HEK293 (cell line): ENCODE measurements around the gene TRAF5.
A peak's percentile ranks its signal among the peaks of the same experiment; 100 is the strongest.

Experiments used
- CTCF ChIA-PET: fragments of 350-600 bp; formaldehyde crosslinking; extraction: SDS; loops from one replicate; lab custom pipeline; 2021; ENCODE audit warnings: antibody characterized with exemption; lab: Yijun Ruan, JAX
- POLR2A ChIA-PET: fragments of 300-600 bp; formaldehyde crosslinking; extraction: SDS; loops from one replicate; lab custom pipeline; 2020; ENCODE audit warnings: antibody characterized with exemption, inconsistent platforms; lab: Yijun Ruan, JAX
- H3K27ac ChIP-seq: fragments of 200-500 bp; sonication (Bioruptor generic); 2 replicates; pipeline ENCODE4 v1.5.1; 2014; ENCODE audit warnings: low read depth, low read length, control low read depth, inconsistent platforms; ENCODE audit errors: extremely low read depth
- H3K36me3 ChIP-seq, 2 experiments: fragments of 200-500 bp in 1 of 2; sonication (Bioruptor generic) in 1 of 2; 1 replicate in 1 of 2; 2 replicates in 1 of 2; pipeline ENCODE4 v1.5.1; 2014 to 2017; ENCODE audit warnings: inconsistent platforms in 2 of 2, low read length in 2 of 2; ENCODE audit not compliant: control insufficient read depth in 2 of 2, insufficient read depth in 1 of 2
- H3K4me1 ChIP-seq: fragments of 200-500 bp; sonication (Bioruptor generic); 2 replicates; pipeline ENCODE4 v1.5.1; 2014; ENCODE audit warnings: mild to moderate bottlenecking, low read length, inconsistent platforms; ENCODE audit not compliant: control insufficient read depth, insufficient read depth
- H3K4me3 ChIP-seq: 2 replicates; pipeline ENCODE4 v1.5.1; 2011; ENCODE audit warnings: low read depth, mild to moderate bottlenecking, control low read depth, low read length, moderate library complexity
- H3K9me3 ChIP-seq: fragments of 200-500 bp; sonication (Bioruptor generic); 2 replicates; pipeline ENCODE4 v1.5.1; 2014; ENCODE audit warnings: low read depth, low read length, inconsistent platforms; ENCODE audit not compliant: control insufficient read depth, insufficient read depth
- BCL11A ChIP-seq: fragments of 450-650 bp; formaldehyde crosslinking; IDR thresholded peaks from 2 replicates; pipeline ENCODE4 v1.5.1; 2016; ENCODE audit warnings: low read depth, missing biosample characterization, missing genetic modification characterization
- KLF8 ChIP-seq: fragments of 450-650 bp; formaldehyde crosslinking; IDR thresholded peaks from 2 replicates; pipeline ENCODE4 v1.5.1; 2016; ENCODE audit warnings: missing biosample characterization, missing genetic modification characterization
- PRDM2 ChIP-seq: fragments of 450-650 bp; formaldehyde crosslinking; IDR thresholded peaks from 2 replicates; pipeline ENCODE4 v1.5.1; 2016; ENCODE audit warnings: missing biosample characterization, missing genetic modification characterization, borderline replicate concordance
- PRDM4 ChIP-seq: fragments of 450-650 bp; formaldehyde crosslinking; IDR thresholded peaks from 2 replicates; pipeline ENCODE4 v1.5.1; 2017; ENCODE audit warnings: missing biosample characterization, missing genetic modification characterization
- ZBTB1 ChIP-seq: fragments of 450-650 bp; formaldehyde crosslinking; IDR thresholded peaks from 2 replicates; pipeline ENCODE4 v1.5.1; 2016; ENCODE audit warnings: missing biosample characterization, missing genetic modification characterization
- ZBTB11 ChIP-seq: fragments of 450-650 bp; formaldehyde crosslinking; conservative IDR thresholded peaks from 2 replicates; pipeline ENCODE4 v1.5.1; 2016; ENCODE audit warnings: low read depth, missing biosample characterization, missing genetic modification characterization
- ZBTB26 ChIP-seq: fragments of 450-650 bp; formaldehyde crosslinking; optimal IDR thresholded peaks from 2 replicates; pipeline ENCODE3; 2016; ENCODE audit warnings: missing biosample characterization, mild to moderate bottlenecking, missing genetic modification characterization
- ZBTB48 ChIP-seq: fragments of 450-650 bp; formaldehyde crosslinking; IDR thresholded peaks from 2 replicates; pipeline ENCODE4 v1.5.1; 2016; ENCODE audit warnings: missing biosample characterization, missing genetic modification characterization
- ZIC2 ChIP-seq: fragments of 450-650 bp; formaldehyde crosslinking; IDR thresholded peaks from 2 replicates; pipeline ENCODE4 v1.5.1; 2016; ENCODE audit warnings: missing biosample characterization, missing genetic modification characterization
- ZNF112 ChIP-seq: fragments of 450-650 bp; formaldehyde crosslinking; IDR thresholded peaks from 2 replicates; pipeline ENCODE4 v1.5.0; 2017; ENCODE audit warnings: missing biosample characterization, missing genetic modification characterization
- ZNF155 ChIP-seq: fragments of 450-650 bp; formaldehyde crosslinking; IDR thresholded peaks from 2 replicates; pipeline ENCODE4 v1.5.1; 2016; ENCODE audit warnings: missing biosample characterization, missing genetic modification characterization
- ZNF211 ChIP-seq: fragments of 450-650 bp; formaldehyde crosslinking; IDR thresholded peaks from 2 replicates; pipeline ENCODE4 v1.5.1; 2016; ENCODE audit warnings: low read depth, missing biosample characterization, missing genetic modification characterization
- ZNF248 ChIP-seq: fragments of 450-650 bp; formaldehyde crosslinking; IDR thresholded peaks from 2 replicates; pipeline ENCODE4 v1.5.1; 2017; ENCODE audit warnings: missing biosample characterization, missing genetic modification characterization
- ZNF341 ChIP-seq: fragments of 450-650 bp; formaldehyde crosslinking; IDR thresholded peaks from 2 replicates; pipeline ENCODE4; 2016; ENCODE audit warnings: low read depth, missing biosample characterization, missing genetic modification characterization
- ZNF561 ChIP-seq: fragments of 450-650 bp; IDR thresholded peaks from 2 replicates; pipeline ENCODE4 v1.5.1; 2018; ENCODE audit warnings: missing biosample characterization, missing genetic modification characterization, borderline replicate concordance
- ZNF600 ChIP-seq: fragments of 450-650 bp; formaldehyde crosslinking; IDR thresholded peaks from 2 replicates; pipeline ENCODE4 v1.5.1; 2016; ENCODE audit warnings: missing biosample characterization, missing genetic modification characterization
- ZNF660 ChIP-seq: fragments of 450-650 bp; IDR thresholded peaks from 2 replicates; pipeline ENCODE4 v1.5.1; 2018; ENCODE audit warnings: missing biosample characterization, mild to moderate bottlenecking, missing genetic modification characterization
- ZNF670 ChIP-seq: fragments of 450-650 bp; formaldehyde crosslinking; IDR thresholded peaks from 2 replicates; pipeline ENCODE4 v1.5.1; 2016; ENCODE audit warnings: missing biosample characterization, missing genetic modification characterization, low read depth
- ZNF792 ChIP-seq: fragments of 450-650 bp; formaldehyde crosslinking; IDR thresholded peaks from 2 replicates; pipeline ENCODE4 v1.5.1; 2016; ENCODE audit warnings: missing biosample characterization, missing genetic modification characterization
- ZNF843 ChIP-seq: fragments of 450-650 bp; formaldehyde crosslinking; IDR thresholded peaks from 2 replicates; pipeline ENCODE4 v1.5.1; 2016; ENCODE audit warnings: missing biosample characterization, missing genetic modification characterization
- ZSCAN18 ChIP-seq: fragments of 450-650 bp; formaldehyde crosslinking; IDR thresholded peaks from 2 replicates; pipeline ENCODE4 v1.5.1; 2016; ENCODE audit warnings: missing biosample characterization, missing genetic modification characterization
- ZSCAN30 ChIP-seq: fragments of 450-650 bp; IDR thresholded peaks from 2 replicates; pipeline ENCODE4 v1.5.1; 2018; ENCODE audit warnings: missing biosample characterization, mild to moderate bottlenecking, missing genetic modification characterization, moderate library complexity

Gene TRAF5

GRCh38 chr1:211326528-211327345 is at the start of gene TRAF5:
TSS of gene TRAF5 (plus strand) at chr1:211326833. CDS start at chr1:211353240, 26,407 bp downstream.
- POLR2A ChIA-PET: interaction anchor here (0.6 to 1.5 kb wide), 3 partner anchors 13 to 345 kb away, joined by 3 to 7 read pairs (median 3); partner anchors contain the start of gene SLC30A1
- H3K27ac ChIP-seq: peak within 1 kb of the TSS; percentile 33; the same call in 1 of the 2 replicates
- CTCF ChIA-PET: interaction anchor here (0.6 to 1.5 kb wide), 6 partner anchors 21 to 1271 kb away, joined by 3 to 5 read pairs (median 4); no protein-coding TSS in a partner anchor
- TF ChIP-seq ZNF600: peak; percentile 13; the same call in 1 of the 2 replicates
- no peak for TF ChIP-seq ZNF843 (tag by site-specific recombination)
- no peak for TF ChIP-seq ZNF792 (tag by site-specific recombination)
- TF ChIP-seq ZNF341 (tag by site-specific recombination): peak; percentile 92
- TF ChIP-seq ZSCAN30 (tag by site-specific recombination): 0 out of 2 replicates have a peak, but pooled peaks have one; percentile 9
- no peak for TF ChIP-seq ZSCAN18
- TF ChIP-seq ZBTB48 (tag by site-specific recombination): peak; percentile 48; the same call in 1 of the 2 replicates
- no peak for TF ChIP-seq ZNF248 (tag by site-specific recombination)
- peak; percentile 25; the same call in 1 of the 2 replicates for TF ChIP-seq KLF8 (tag by site-specific recombination)
- no peak for TF ChIP-seq ZBTB1 (tag by site-specific recombination)
- TF ChIP-seq ZNF155 (tag by site-specific recombination): no peak
- TF ChIP-seq PRDM4 (tag by site-specific recombination): no peak
- TF ChIP-seq ZBTB11 (tag by site-specific recombination): peak; percentile 74
- TF ChIP-seq ZNF670: no peak
- TF ChIP-seq ZNF112 (tag by site-specific recombination): no peak
- TF ChIP-seq ZBTB26 (tag by site-specific recombination): peak; percentile 44
- peak; percentile 26; the same call in 1 of the 2 replicates for TF ChIP-seq ZNF561 (tag by site-specific recombination)
- TF ChIP-seq ZNF660 (tag by site-specific recombination): 0 out of 2 replicates have a peak, but pooled peaks have one; percentile 44
- TF ChIP-seq BCL11A (tag by site-specific recombination): no peak
- TF ChIP-seq ZIC2: no peak
- TF ChIP-seq PRDM2 (tag by site-specific recombination): no peak
- TF ChIP-seq ZNF211 (tag by site-specific recombination): no peak

More at GRCh38 chr1:211326528-211327345, at the start of gene TRAF5:
- Histone ChIP-seq H3K36me3 (no peaks in the 10 kb centered on the region), H3K4me3 (peak within 1 kb of the TSS; percentile 49), H3K4me1 (no peaks in the 10 kb centered on the region), H3K9me3 (no peaks in the 10 kb centered on the region)
